ENCODE measurements around the gene NSD1.

GRCh38 chr5:177313561-177314259 is 180.1 kb downstream of the NSD1 start:
- TF ChIP-seq, protein P1, sequence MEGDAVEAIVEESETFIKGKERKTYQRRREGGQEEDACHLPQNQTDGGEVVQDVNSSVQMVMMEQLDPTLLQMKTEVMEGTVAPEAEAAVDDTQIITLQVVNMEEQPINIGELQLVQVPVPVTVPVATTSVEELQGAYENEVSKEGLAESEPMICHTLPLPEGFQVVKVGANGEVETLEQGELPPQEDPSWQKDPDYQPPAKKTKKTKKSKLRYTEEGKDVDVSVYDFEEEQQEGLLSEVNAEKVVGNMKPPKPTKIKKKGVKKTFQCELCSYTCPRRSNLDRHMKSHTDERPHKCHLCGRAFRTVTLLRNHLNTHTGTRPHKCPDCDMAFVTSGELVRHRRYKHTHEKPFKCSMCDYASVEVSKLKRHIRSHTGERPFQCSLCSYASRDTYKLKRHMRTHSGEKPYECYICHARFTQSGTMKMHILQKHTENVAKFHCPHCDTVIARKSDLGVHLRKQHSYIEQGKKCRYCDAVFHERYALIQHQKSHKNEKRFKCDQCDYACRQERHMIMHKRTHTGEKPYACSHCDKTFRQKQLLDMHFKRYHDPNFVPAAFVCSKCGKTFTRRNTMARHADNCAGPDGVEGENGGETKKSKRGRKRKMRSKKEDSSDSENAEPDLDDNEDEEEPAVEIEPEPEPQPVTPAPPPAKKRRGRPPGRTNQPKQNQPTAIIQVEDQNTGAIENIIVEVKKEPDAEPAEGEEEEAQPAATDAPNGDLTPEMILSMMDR (conservative IDR thresholded peaks at IDR 0.05): no peak
- TF ChIP-seq EZH2 (IDR thresholded peaks at IDR 0.05; ENCODE audit: low read depth): no peak
